GM23338 (cell line): ENCODE data around the gene AMOTL1. TPM values are rescaled to one million over a fixed set of nuclear protein-coding genes. Genes with fewer than 3 reads are reported as not detected.

ENCODE experiments used
- ATAC-seq: fragments of 200-7000 bp; cut with Tn5 transposase; 3 replicates; pipeline ENCODE4 v1.9.1; 2020
- DNase-seq: peaks from one replicate; pipeline ENCODE4 v3.0.0-alpha.2; 2015; ENCODE audit warnings: low spot score
- H2AFZ ChIP-seq: fragments of 200-600 bp; sonication (generic); 2 replicates; pipeline ENCODE4 v1.8.0; 2016; ENCODE audit warnings: antibody characterized with exemption, mild to moderate bottlenecking, moderate library complexity
- H3F3A ChIP-seq: fragments of 200-600 bp; sonication (generic); replicated peaks from 2 replicates; pipeline ENCODE4 v1.8.0; 2017; ENCODE audit warnings: antibody characterized with exemption, mixed run types, low read depth
- H3K27ac ChIP-seq: fragments of 200-600 bp; sonication (generic); 2 replicates; pipeline ENCODE4 v1.6.1; 2016; ENCODE audit warnings: low read depth
- H3K27me3 ChIP-seq: fragments of 200-600 bp; sonication (generic); 2 replicates; pipeline ENCODE4 v1.8.0; 2016; ENCODE audit warnings: mild to moderate bottlenecking, mixed run types, moderate library complexity; ENCODE audit not compliant: insufficient read depth
- H3K36me3 ChIP-seq: fragments of 200-600 bp; sonication (generic); 2 replicates; pipeline ENCODE4 v1.8.0; 2016; ENCODE audit warnings: mild to moderate bottlenecking; ENCODE audit not compliant: insufficient read depth
- H3K4me1 ChIP-seq: fragments of 200-600 bp; sonication (generic); 2 replicates; pipeline ENCODE4 v1.8.0; 2016; ENCODE audit warnings: mild to moderate bottlenecking, moderate library complexity; ENCODE audit not compliant: insufficient read depth
- H3K4me2 ChIP-seq: fragments of 200-600 bp; sonication (generic); 2 replicates; pipeline ENCODE4 v1.7.1; 2017; ENCODE audit warnings: mixed run types
- H3K4me3 ChIP-seq: fragments of 200-600 bp; sonication (generic); 2 replicates; pipeline ENCODE4 v1.6.1; 2016; ENCODE audit warnings: mixed run types
- H3K79me2 ChIP-seq: fragments of 200-600 bp; sonication (generic); replicated peaks from 2 replicates; pipeline ENCODE4 v1.8.0; 2017; ENCODE audit warnings: mild to moderate bottlenecking; ENCODE audit not compliant: insufficient read depth
- H3K9me2 ChIP-seq: fragments of 200-600 bp; sonication (generic); 2 replicates; pipeline ENCODE4 v1.8.0; 2017; ENCODE audit not compliant: insufficient read depth
- H4K20me1 ChIP-seq: fragments of 200-600 bp; sonication (generic); replicated peaks from 2 replicates; pipeline ENCODE4 v1.8.0; 2017; ENCODE audit warnings: mild to moderate bottlenecking; ENCODE audit not compliant: insufficient read depth
- H3K27ac Mint-ChIP-seq: 2 replicates; pipeline ENCODE4 v1.8.0; 2020; ENCODE audit warnings: inconsistent platforms, mild to moderate bottlenecking, moderate library complexity, mixed read lengths
- H3K27me3 Mint-ChIP-seq: 3 replicates; pipeline ENCODE4 v1.8.0; 2022; ENCODE audit warnings: low read depth, mild to moderate bottlenecking, moderate library complexity, mixed read lengths, inconsistent platforms; ENCODE audit not compliant: insufficient read depth, poor library complexity
- H3K36me3 Mint-ChIP-seq: 3 replicates; pipeline ENCODE4 v1.8.0; 2021; ENCODE audit warnings: low read depth, mild to moderate bottlenecking, inconsistent platforms, moderate library complexity, mixed read lengths
- H3K4me1 Mint-ChIP-seq: 3 replicates; pipeline ENCODE4 v1.8.0; 2020; ENCODE audit warnings: mild to moderate bottlenecking, inconsistent platforms, mixed read lengths
- H3K4me3 Mint-ChIP-seq: 3 replicates; pipeline ENCODE4 v1.8.0; 2021; ENCODE audit warnings: moderate library complexity, mild to moderate bottlenecking, inconsistent platforms, mixed read lengths
- H3K9me3 Mint-ChIP-seq: 3 replicates; pipeline ENCODE4 v1.8.0; 2020; ENCODE audit warnings: moderate library complexity, mild to moderate bottlenecking, inconsistent platforms, mixed read lengths
- CREB1 ChIP-seq: fragments of 250-450 bp; sonication (Bioruptor Pico); IDR thresholded peaks from 2 replicates; pipeline ENCODE4 v1.5.0; 2020; ENCODE audit warnings: low read depth, mild to moderate bottlenecking, moderate library complexity
- CTCF ChIP-seq, 2 experiments: fragments of 200-600 bp in 1 of 2; sonication (generic) in 1 of 2; conservative IDR thresholded peaks; 2 replicates each; pipeline versions ENCODE4 v1.5.1 to v1.6.1; 2016 to 2017; ENCODE audit warnings: antibody characterized with exemption in 2 of 2, low read depth in 2 of 2, mild to moderate bottlenecking in 2 of 2, moderate library complexity in 1 of 2
- EZH2 ChIP-seq: fragments of 200-600 bp; sonication (generic); IDR thresholded peaks from one replicate; pipeline ENCODE4 v1.8.0; 2017; ENCODE audit warnings: antibody characterized with exemption, mild to moderate bottlenecking, low read depth; ENCODE audit not compliant: unreplicated experiment
- EZH2phosphoT487 ChIP-seq: fragments of 200-600 bp; sonication (generic); IDR thresholded peaks from one replicate; pipeline ENCODE4 v1.8.1; 2018; ENCODE audit warnings: antibody characterized with exemption; ENCODE audit not compliant: unreplicated experiment
- POLR2AphosphoS5 ChIP-seq: IDR thresholded peaks from 2 replicates; pipeline ENCODE4 v1.6.1; 2016; ENCODE audit warnings: antibody characterized with exemption, low read depth
- REST ChIP-seq: IDR thresholded peaks from one replicate; pipeline ENCODE4 v1.6.1; 2018; ENCODE audit warnings: antibody characterized with exemption; ENCODE audit not compliant: unreplicated experiment
- STAT1 ChIP-seq: IDR thresholded peaks from one replicate; pipeline ENCODE4 v1.6.1; 2016; ENCODE audit warnings: antibody characterized with exemption; ENCODE audit not compliant: unreplicated experiment
- ZNF114 ChIP-seq: fragments of 250-450 bp; sonication (Bioruptor Pico); IDR thresholded peaks from 2 replicates; pipeline ENCODE4 v1.5.0; 2020; ENCODE audit warnings: mild to moderate bottlenecking, moderate library complexity
- ZNF331 ChIP-seq: fragments of 250-450 bp; sonication (Bioruptor Pico); IDR thresholded peaks from 2 replicates; pipeline ENCODE4 v1.5.0; 2020; ENCODE audit warnings: low read depth, mild to moderate bottlenecking, moderate library complexity
- polyA plus RNA-seq: library from polyadenylated mRNA; unstranded; fragments of >200 nt; fragmentation: Nextera tagmentation; extraction: Ambion mirVana; gene quantifications from 2 replicates; pipeline ENCODE4 v1.2.1, GENCODE V29; 2016
- total RNA-seq: library from RNA; depleted of rRNA; stranded (reverse); fragments of >200 nt; shearing (Covaris generic); gene quantifications from 2 replicates; pipeline ENCODE4 v1.2.3, GENCODE V29; 2014
- TF ChIP-seq, protein P1 (sequence below): IDR thresholded peaks from 2 replicates; pipeline ENCODE4 v1.6.1; 2016; ENCODE audit warnings: antibody characterized with exemption

Gene AMOTL1
- total and polyA plus RNA-seq, 2 experiments from 2014 or later: 4.3 to 18.7 TPM

GRCh38 chr11:94825481-94825880 lies 57.3 kb downstream of the AMOTL1 start:
- Histone ChIP-seq H3K4me2 (no peak overlapping the region), H3K4me3 (no peak overlapping the region), H4K20me1 (0 out of 2 replicates have a peak, but pooled peaks cover 6% of the 10 kb centered on the region), H3K27me3 (no peaks in the 10 kb centered on the region), H3K79me2 (no peaks in the 10 kb centered on the region; the same call in 1 of the 2 replicates), H3K4me1 (no peaks in the 10 kb centered on the region), H3K36me3 (0 out of 2 replicates have a peak, but pooled peaks cover 5% of the 10 kb centered on the region), H3F3A (no peaks in the 10 kb centered on the region), H3K9me2 (peaks cover 6% of the 10 kb centered on the region; the same call in 1 of the 2 replicates), H2AFZ (no peak overlapping the region), H3K27ac (no peak overlapping the region)
- ATAC-seq (no peak), DNase-seq (no peak)
- peaks cover 83% of the 10 kb centered on the region for H3K36me3 Mint-ChIP-seq
- peaks cover 5% of the 10 kb centered on the region; the same call in 2 of the 3 replicates for H3K4me1 Mint-ChIP-seq
- H3K27me3 Mint-ChIP-seq: no peaks in the 10 kb centered on the region
- H3K4me3 Mint-ChIP-seq: no peak overlapping the region
- H3K27ac Mint-ChIP-seq: no peak overlapping the region
- TF ChIP-seq, protein P1, sequence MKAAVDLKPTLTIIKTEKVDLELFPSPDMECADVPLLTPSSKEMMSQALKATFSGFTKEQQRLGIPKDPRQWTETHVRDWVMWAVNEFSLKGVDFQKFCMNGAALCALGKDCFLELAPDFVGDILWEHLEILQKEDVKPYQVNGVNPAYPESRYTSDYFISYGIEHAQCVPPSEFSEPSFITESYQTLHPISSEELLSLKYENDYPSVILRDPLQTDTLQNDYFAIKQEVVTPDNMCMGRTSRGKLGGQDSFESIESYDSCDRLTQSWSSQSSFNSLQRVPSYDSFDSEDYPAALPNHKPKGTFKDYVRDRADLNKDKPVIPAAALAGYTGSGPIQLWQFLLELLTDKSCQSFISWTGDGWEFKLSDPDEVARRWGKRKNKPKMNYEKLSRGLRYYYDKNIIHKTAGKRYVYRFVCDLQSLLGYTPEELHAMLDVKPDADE: no peak
- no peak for TF ChIP-seq EZH2
- no peak for TF ChIP-seq ZNF331
- no peak for TF ChIP-seq EZH2phosphoT487
- TF ChIP-seq CTCF (conservative IDR thresholded peaks at IDR 0.05; ENCODE audit: low read depth in 2 of 2): no peak
- no peak for TF ChIP-seq CREB1 (CRISPR knock-in tag)
- H3K9me3 Mint-ChIP-seq: no peaks in the 10 kb centered on the region; the same call in 2 of the 3 replicates

DNA sequence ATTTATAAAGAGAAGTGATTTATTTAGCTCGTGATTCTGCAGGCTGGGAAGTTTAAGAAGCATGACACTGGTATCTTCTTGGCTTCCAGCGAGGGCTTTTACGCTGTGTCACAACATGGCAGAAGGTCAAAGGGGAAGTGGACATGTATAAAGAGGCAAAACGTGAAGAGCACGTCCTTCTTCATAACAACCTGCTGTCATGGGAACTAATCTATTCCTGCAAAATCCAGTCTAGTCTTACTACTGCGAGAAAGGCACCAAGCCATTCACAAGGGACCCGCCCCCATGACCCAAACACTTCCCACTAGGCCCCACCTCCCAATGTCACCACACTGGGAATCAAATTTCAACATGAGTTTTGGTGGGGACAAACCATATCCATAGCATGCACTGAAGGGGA lies 58.3 kb downstream of the AMOTL1 start:
- 0 out of 2 replicates have a peak, but pooled peaks cover 5% of the 10 kb centered on the region for H3K36me3 ChIP-seq
- 0 out of 2 replicates have a peak, but pooled peaks cover 4% of the 10 kb centered on the region for H3K9me2 ChIP-seq
- no peaks in the 10 kb centered on the region for H3K27me3 ChIP-seq
- no peak overlapping the region for H3K4me3 ChIP-seq
- peaks cover 5% of the 10 kb centered on the region; the same call in 2 of the 3 replicates for H3K4me1 Mint-ChIP-seq
- H2AFZ ChIP-seq: no peak overlapping the region
- H3K4me2 ChIP-seq: no peak overlapping the region
- H4K20me1 ChIP-seq: 0 out of 2 replicates have a peak, but pooled peaks cover 6% of the 10 kb centered on the region
- H3K27me3 Mint-ChIP-seq: no peaks in the 10 kb centered on the region
- no peaks in the 10 kb centered on the region; the same call in 2 of the 3 replicates for H3K9me3 Mint-ChIP-seq
- H3K27ac Mint-ChIP-seq: peak overlapping the region; percentile 70
- peaks cover 81% of the 10 kb centered on the region for H3K36me3 Mint-ChIP-seq
- DNase-seq: peak; percentile 40
- peak overlapping the region; percentile 21; the same call in 1 of the 2 replicates for H3K27ac ChIP-seq
- peak; percentile 61; the same call in 2 of the 3 replicates for ATAC-seq
- no peaks in the 10 kb centered on the region for H3F3A ChIP-seq
- no peak overlapping the region for H3K4me3 Mint-ChIP-seq
- no peaks in the 10 kb centered on the region for H3K4me1 ChIP-seq
- no peaks in the 10 kb centered on the region; the same call in 1 of the 2 replicates for H3K79me2 ChIP-seq
- TF ChIP-seq ZNF331: no peak
- TF ChIP-seq, protein P1: no peak
- no peak for TF ChIP-seq ZNF114 (CRISPR knock-in tag)
- no peak for TF ChIP-seq EZH2
- TF ChIP-seq POLR2AphosphoS5: no peak
- TF ChIP-seq REST: no peak
- TF ChIP-seq EZH2phosphoT487: no peak
- TF ChIP-seq STAT1: no peak
